ENCODE measurements around the gene DCHS1. TPM values are rescaled to one million over a fixed set of nuclear protein-coding genes. Genes with fewer than 3 reads are reported as not detected.

Gene DCHS1
- total and polyA plus RNA-seq, 2 of the 13 experiments (the other 11 are each of a cell fraction or from before 2014, with no cell fraction given) = under 0.01 to 0.03 TPM

- TF ChIP-seq, protein P1, sequence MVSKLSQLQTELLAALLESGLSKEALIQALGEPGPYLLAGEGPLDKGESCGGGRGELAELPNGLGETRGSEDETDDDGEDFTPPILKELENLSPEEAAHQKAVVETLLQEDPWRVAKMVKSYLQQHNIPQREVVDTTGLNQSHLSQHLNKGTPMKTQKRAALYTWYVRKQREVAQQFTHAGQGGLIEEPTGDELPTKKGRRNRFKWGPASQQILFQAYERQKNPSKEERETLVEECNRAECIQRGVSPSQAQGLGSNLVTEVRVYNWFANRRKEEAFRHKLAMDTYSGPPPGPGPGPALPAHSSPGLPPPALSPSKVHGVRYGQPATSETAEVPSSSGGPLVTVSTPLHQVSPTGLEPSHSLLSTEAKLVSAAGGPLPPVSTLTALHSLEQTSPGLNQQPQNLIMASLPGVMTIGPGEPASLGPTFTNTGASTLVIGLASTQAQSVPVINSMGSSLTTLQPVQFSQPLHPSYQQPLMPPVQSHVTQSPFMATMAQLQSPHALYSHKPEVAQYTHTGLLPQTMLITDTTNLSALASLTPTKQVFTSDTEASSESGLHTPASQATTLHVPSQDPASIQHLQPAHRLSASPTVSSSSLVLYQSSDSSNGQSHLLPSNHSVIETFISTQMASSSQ (IDR thresholded peaks at IDR 0.05; ENCODE audit: low read depth) = no peak
- TF ChIP-seq, protein P1 (CRISPR knock-in tag; IDR thresholded peaks at IDR 0.05; ENCODE audit: borderline replicate concordance) = 0 out of 2 replicates have a peak, but pooled peaks have one; percentile 46
- TF ChIP-seq ZNF275 (CRISPR knock-in tag; IDR thresholded peaks at IDR 0.05; ENCODE audit: borderline replicate concordance) (no peak), HDAC2 (CRISPR knock-in tag; IDR thresholded peaks at IDR 0.05) (0 out of 2 replicates have a peak, but pooled peaks have one; percentile 28), ZNF703 (CRISPR knock-in tag; IDR thresholded peaks at IDR 0.05; ENCODE audit: borderline replicate concordance) (peak; percentile 64; the same call in 1 of the 2 replicates), TBX2 (CRISPR knock-in tag; IDR thresholded peaks at IDR 0.05; ENCODE audit: borderline replicate concordance) (peak; percentile 75), RXRA (CRISPR knock-in tag; IDR thresholded peaks at IDR 0.05) (peak; percentile 66; the same call in 1 of the 2 replicates), FOXA1 (IDR thresholded peaks at IDR 0.05) (no peak), FOXA1 (CRISPR knock-in tag; IDR thresholded peaks at IDR 0.05) (peak; percentile 77), ZFP91 (CRISPR knock-in tag; IDR thresholded peaks at IDR 0.05; ENCODE audit: borderline replicate concordance) (0 out of 2 replicates have a peak, but pooled peaks have one; percentile 20), DPF2 (CRISPR knock-in tag; IDR thresholded peaks at IDR 0.05; ENCODE audit: borderline replicate concordance, low read depth) (no peak), FOXA3 (CRISPR knock-in tag; IDR thresholded peaks at IDR 0.05) (peak; percentile 57), SALL1 (CRISPR knock-in tag; IDR thresholded peaks at IDR 0.05) (peak; percentile 58), BCL6 (CRISPR knock-in tag; IDR thresholded peaks at IDR 0.05) (peak; percentile 76), ZNF512B (CRISPR knock-in tag; IDR thresholded peaks at IDR 0.05; ENCODE audit: borderline replicate concordance) (peak; percentile 72; the same call in 1 of the 2 replicates), DR1 (CRISPR knock-in tag; IDR thresholded peaks at IDR 0.05) (no peak), SOX6 (IDR thresholded peaks at IDR 0.05) (no peak), SOX6 (CRISPR knock-in tag; IDR thresholded peaks at IDR 0.05) (peak; percentile 56; the same call in 1 of the 2 replicates)
- TF ChIP-seq, protein P2, sequence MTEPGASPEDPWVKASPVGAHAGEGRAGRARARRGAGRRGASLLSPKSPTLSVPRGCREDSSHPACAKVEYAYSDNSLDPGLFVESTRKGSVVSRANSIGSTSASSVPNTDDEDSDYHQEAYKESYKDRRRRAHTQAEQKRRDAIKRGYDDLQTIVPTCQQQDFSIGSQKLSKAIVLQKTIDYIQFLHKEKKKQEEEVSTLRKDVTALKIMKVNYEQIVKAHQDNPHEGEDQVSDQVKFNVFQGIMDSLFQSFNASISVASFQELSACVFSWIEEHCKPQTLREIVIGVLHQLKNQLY (CRISPR knock-in tag; IDR thresholded peaks at IDR 0.05) = peak; percentile 63; the same call in 1 of the 2 replicates
Measured at GRCh38 chr11:6654281-6655019, 1.2 kb downstream of the DCHS1 start (continued).
